ENCODE measurements around the gene PELI1.

PELI1 gene

GRCh38 chr2:64128406-64128805, 15.8 kb downstream of the PELI1 start:
- DNase-seq (ENCODE audit: low read depth in 1 of 2, low spot score in 1 of 2): no peak
- TF ChIP-seq JUND (IDR thresholded peaks at IDR 0.05; ENCODE audit: low read depth): no peak
- in situ Hi-C loops (cut with HindIII; ENCODE audit: low pct_unique_long_range_greater_than_20kb, low sequenced_read_pairs): no loop called here

GRCh38 chr2:64127119-64127518, 17.1 kb downstream of the PELI1 start:
- no peak for DNase-seq (ENCODE audit: low read depth in 1 of 2, low spot score in 1 of 2)
- in situ Hi-C loops (cut with HindIII; ENCODE audit: low pct_unique_long_range_greater_than_20kb, low sequenced_read_pairs): no loop called here
- no peak for TF ChIP-seq JUND (IDR thresholded peaks at IDR 0.05; ENCODE audit: low read depth)

- no peak for DNase-seq (ENCODE audit: low read depth in 1 of 2, low spot score in 1 of 2)
- in situ Hi-C loops (cut with HindIII; ENCODE audit: low pct_unique_long_range_greater_than_20kb, low sequenced_read_pairs): no loop called here
These were observed 17.6 kb downstream of the PELI1 start for GRCh38 chr2:64126601-64127000.

GRCh38 chr2:64124571-64124970, 19.6 kb downstream of the PELI1 start:
- no peak for DNase-seq (ENCODE audit: low read depth in 1 of 2, low spot score in 1 of 2)
- no peak for TF ChIP-seq JUND (IDR thresholded peaks at IDR 0.05; ENCODE audit: low read depth)
- in situ Hi-C loops (cut with HindIII; ENCODE audit: low pct_unique_long_range_greater_than_20kb, low sequenced_read_pairs): no loop called here

More at GRCh38 chr2:64126601-64127000, 17.6 kb downstream of the PELI1 start:
- TF ChIP-seq JUND (IDR thresholded peaks at IDR 0.05; ENCODE audit: low read depth): no peak

- in situ Hi-C loops (cut with HindIII; ENCODE audit: low pct_unique_long_range_greater_than_20kb, low sequenced_read_pairs): no loop called here
- TF ChIP-seq JUND (IDR thresholded peaks at IDR 0.05; ENCODE audit: low read depth): no peak
- DNase-seq (ENCODE audit: low read depth in 1 of 2, low spot score in 1 of 2): no peak
These were observed 20.1 kb downstream of the PELI1 start for GRCh38 chr2:64124168-64124567.

- in situ Hi-C loops (cut with HindIII; ENCODE audit: low pct_unique_long_range_greater_than_20kb, low sequenced_read_pairs): no loop called here
- no peak for TF ChIP-seq JUND (IDR thresholded peaks at IDR 0.05; ENCODE audit: low read depth)
- DNase-seq (ENCODE audit: low read depth in 1 of 2, low spot score in 1 of 2): no peak
These were observed 20.5 kb downstream of the PELI1 start for GRCh38 chr2:64123740-64124139.

GRCh38 chr2:64122358-64122757, 21.9 kb downstream of the PELI1 start:
- DNase-seq (ENCODE audit: low read depth in 1 of 2, low spot score in 1 of 2): no peak
- TF ChIP-seq JUND (IDR thresholded peaks at IDR 0.05; ENCODE audit: low read depth): no peak
- in situ Hi-C loops (cut with HindIII; ENCODE audit: low pct_unique_long_range_greater_than_20kb, low sequenced_read_pairs): no loop called here

- no peak for TF ChIP-seq JUND (IDR thresholded peaks at IDR 0.05; ENCODE audit: low read depth)
- in situ Hi-C loops (cut with HindIII; ENCODE audit: low pct_unique_long_range_greater_than_20kb, low sequenced_read_pairs): no loop called here
- DNase-seq (ENCODE audit: low read depth in 1 of 2, low spot score in 1 of 2): no peak
These were observed 23.3 kb downstream of the PELI1 start for GRCh38 chr2:64120928-64121327.

GRCh38 chr2:64120008-64120407, 24.2 kb downstream of the PELI1 start:
- no peak for DNase-seq (ENCODE audit: low read depth in 1 of 2, low spot score in 1 of 2)
- in situ Hi-C loops (cut with HindIII; ENCODE audit: low pct_unique_long_range_greater_than_20kb, low sequenced_read_pairs): no loop called here
- no peak for TF ChIP-seq JUND (IDR thresholded peaks at IDR 0.05; ENCODE audit: low read depth)

- in situ Hi-C loops (cut with HindIII; ENCODE audit: low pct_unique_long_range_greater_than_20kb, low sequenced_read_pairs): no loop called here
- no peak for TF ChIP-seq JUND (IDR thresholded peaks at IDR 0.05; ENCODE audit: low read depth)
- DNase-seq (ENCODE audit: low read depth in 1 of 2, low spot score in 1 of 2): no peak
These were observed 24.9 kb downstream of the PELI1 start for GRCh38 chr2:64119369-64119768.

GRCh38 chr2:64115808-64116598, 28.2 kb downstream of the PELI1 start:
- no peak for TF ChIP-seq JUND (IDR thresholded peaks at IDR 0.05; ENCODE audit: low read depth)
- no peak for DNase-seq (ENCODE audit: low read depth in 1 of 2, low spot score in 1 of 2)
- in situ Hi-C loops (cut with HindIII; ENCODE audit: low pct_unique_long_range_greater_than_20kb, low sequenced_read_pairs): no loop called here

- TF ChIP-seq JUND (IDR thresholded peaks at IDR 0.05; ENCODE audit: low read depth): no peak
- in situ Hi-C loops (cut with HindIII; ENCODE audit: low pct_unique_long_range_greater_than_20kb, low sequenced_read_pairs): no loop called here
- no peak for DNase-seq (ENCODE audit: low read depth in 1 of 2, low spot score in 1 of 2)
These were observed 29.3 kb downstream of the PELI1 start for GRCh38 chr2:64114912-64115277.

- in situ Hi-C loops (cut with HindIII; ENCODE audit: low pct_unique_long_range_greater_than_20kb, low sequenced_read_pairs): no loop called here
- DNase-seq (ENCODE audit: low read depth in 1 of 2, low spot score in 1 of 2): no peak
- TF ChIP-seq JUND (IDR thresholded peaks at IDR 0.05; ENCODE audit: low read depth): no peak
These were observed 29.9 kb downstream of the PELI1 start for GRCh38 chr2:64114063-64114911.

All from T47D (cell line).